Natural killer cell (primary cell): Measurements from ENCODE around the gene MAD1L1. TPM values are rescaled to one million over a fixed set of nuclear protein-coding genes. Genes with fewer than 3 reads are reported as not detected.
A peak's percentile ranks its signal among the peaks of the same experiment; 100 is the strongest.

Source experiments
- ATAC-seq, 3 donors: fragments of 150-1000 bp in 2 of 3; fragments of 200-7000 bp in 1 of 3; cut with Tn5 transposase; 1 replicate in 1 of 3; 2 replicates in 2 of 3; pipeline ENCODE4 v1.10.0; 2021; ENCODE audit warnings: mild to moderate bottlenecking in 2 of 3, moderate library complexity in 2 of 3
- DNase-seq, 2 donors: peaks; one replicate each; pipeline versions ENCODE4 v3.0.0 to v3.0.0-alpha.2; 2013 to 2021; ENCODE audit warnings: mixed read lengths in 1 of 2
- H3K27ac ChIP-seq: one replicate; pipeline ENCODE4 v1.5.1; 2013; ENCODE audit warnings: mild to moderate bottlenecking, low read length
- H3K27me3 ChIP-seq: one replicate; pipeline ENCODE4 v1.6.1; 2013; ENCODE audit warnings: low read length; ENCODE audit not compliant: control insufficient read depth, insufficient read depth
- H3K36me3 ChIP-seq: one replicate; pipeline ENCODE4 v1.6.1; 2013; ENCODE audit warnings: low read length; ENCODE audit not compliant: control insufficient read depth, insufficient read depth
- H3K4me1 ChIP-seq: one replicate; pipeline ENCODE4 v1.6.1; 2013; ENCODE audit warnings: low read length; ENCODE audit not compliant: control insufficient read depth, insufficient read depth
- H3K4me3 ChIP-seq: one replicate; pipeline ENCODE4 v1.5.1; 2013; ENCODE audit warnings: low read length
- H3K9me3 ChIP-seq: one replicate; pipeline ENCODE4 v1.6.1; 2013; ENCODE audit warnings: low read length; ENCODE audit not compliant: control insufficient read depth, insufficient read depth
- H3K27ac Mint-ChIP-seq, 2 donors: one replicate each; pipeline ENCODE4 v1.8.0; 2022; ENCODE audit warnings: mild to moderate bottlenecking in 2 of 2, mixed read lengths in 2 of 2, moderate library complexity in 1 of 2
- H3K27me3 Mint-ChIP-seq, 2 donors: one replicate each; pipeline ENCODE4 v1.8.0; 2022; ENCODE audit warnings: low read depth in 2 of 2, mixed read lengths in 2 of 2
- H3K36me3 Mint-ChIP-seq: one replicate; pipeline ENCODE4 v1.8.0; 2022; ENCODE audit warnings: mixed read lengths
- H3K4me1 Mint-ChIP-seq, 2 donors: one replicate each; pipeline ENCODE4 v1.8.0; 2022; ENCODE audit warnings: mixed read lengths in 2 of 2
- H3K4me3 Mint-ChIP-seq: one replicate; pipeline ENCODE4 v1.8.0; 2022; ENCODE audit warnings: mild to moderate bottlenecking, moderate library complexity, mixed read lengths
- H3K9me3 Mint-ChIP-seq, 2 donors: one replicate each; pipeline ENCODE4 v1.8.0; 2022; ENCODE audit warnings: mixed read lengths in 2 of 2
- WGBS: methylation state at CpG from one replicate; pipeline ENCODE4 v1.1.7; 2013; ENCODE audit warnings: missing lambda C conversion rate; ENCODE audit not compliant: insufficient coverage; 5-methylcytosine and 5-hydroxymethylcytosine counted together
- intact Hi-C: fragments of 100-400 bp; cut with micrococcal nuclease; formaldehyde crosslinking; loops from one replicate; pipeline ENCODE4 v1.14.2; 2022
- total RNA-seq, 4 donors: library from RNA; stranded (reverse); fragments of 120-200 nt in 1 of 4; gene quantifications; one replicate each; pipeline versions ENCODE4 v1.2.3 to v1.2.4, GENCODE V29; 2013 to 2022
- TF ChIP-seq, protein P1 (sequence below): fragments of 200-600 bp; IDR thresholded peaks from one replicate; pipeline ENCODE4 v1.8.0; 2022; ENCODE audit warnings: antibody characterized with exemption

MAD1L1 gene
- total RNA-seq, 3 donors from 2014 or later (not counting 1 experiment from before 2014, with no cell fraction given) = 53.6 to 81.2 (median 77.4) TPM

GRCh38 chr7:2275101-2275500 lies 42.4 kb upstream of the MAD1L1 start:
- Mint-ChIP-seq H3K4me3 (no peak overlapping the region), H3K27me3 (no peaks in the 10 kb centered on the region), H3K36me3 (no peaks in the 10 kb centered on the region), H3K27ac (no peak overlapping the region), H3K9me3 (no peaks in the 10 kb centered on the region), H3K4me1 (no peaks in the 10 kb centered on the region)
- no peak overlapping the region for H3K27ac ChIP-seq
- TF ChIP-seq, protein P1, sequence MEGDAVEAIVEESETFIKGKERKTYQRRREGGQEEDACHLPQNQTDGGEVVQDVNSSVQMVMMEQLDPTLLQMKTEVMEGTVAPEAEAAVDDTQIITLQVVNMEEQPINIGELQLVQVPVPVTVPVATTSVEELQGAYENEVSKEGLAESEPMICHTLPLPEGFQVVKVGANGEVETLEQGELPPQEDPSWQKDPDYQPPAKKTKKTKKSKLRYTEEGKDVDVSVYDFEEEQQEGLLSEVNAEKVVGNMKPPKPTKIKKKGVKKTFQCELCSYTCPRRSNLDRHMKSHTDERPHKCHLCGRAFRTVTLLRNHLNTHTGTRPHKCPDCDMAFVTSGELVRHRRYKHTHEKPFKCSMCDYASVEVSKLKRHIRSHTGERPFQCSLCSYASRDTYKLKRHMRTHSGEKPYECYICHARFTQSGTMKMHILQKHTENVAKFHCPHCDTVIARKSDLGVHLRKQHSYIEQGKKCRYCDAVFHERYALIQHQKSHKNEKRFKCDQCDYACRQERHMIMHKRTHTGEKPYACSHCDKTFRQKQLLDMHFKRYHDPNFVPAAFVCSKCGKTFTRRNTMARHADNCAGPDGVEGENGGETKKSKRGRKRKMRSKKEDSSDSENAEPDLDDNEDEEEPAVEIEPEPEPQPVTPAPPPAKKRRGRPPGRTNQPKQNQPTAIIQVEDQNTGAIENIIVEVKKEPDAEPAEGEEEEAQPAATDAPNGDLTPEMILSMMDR = no peak
- no peaks in the 10 kb centered on the region for H3K9me3 ChIP-seq
- 94% methylated on average over 18 of the region's 18 CpGs for WGBS
- ATAC-seq (no peak), DNase-seq (no peak)
- H3K4me3 ChIP-seq = no peak overlapping the region
- intact Hi-C loops = no loop called here
- no peaks in the 10 kb centered on the region for H3K4me1 ChIP-seq
- no peaks in the 10 kb centered on the region for H3K27me3 ChIP-seq
- peaks cover 6% of the 10 kb centered on the region for H3K36me3 ChIP-seq

DNA sequence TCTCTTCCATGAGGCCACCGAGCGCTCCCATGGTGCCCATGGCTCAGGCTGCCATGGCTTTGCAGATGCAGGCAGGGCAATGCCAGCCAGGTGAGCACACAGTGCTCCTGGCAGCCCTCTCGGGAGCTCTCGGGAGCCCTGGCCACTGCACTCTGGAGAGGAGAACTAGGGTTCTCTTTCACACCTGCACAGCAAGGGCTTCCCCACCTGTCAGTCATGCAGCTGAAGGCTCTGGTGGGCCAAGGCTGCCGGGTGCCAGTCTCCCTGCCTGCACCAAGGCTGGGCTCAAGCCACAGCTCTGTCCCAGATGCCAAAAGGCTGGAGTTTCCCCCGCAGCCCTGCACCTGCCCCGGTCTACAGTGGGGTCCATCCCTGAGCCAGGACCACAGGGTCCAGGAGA lies 41.9 kb upstream of the MAD1L1 start:
- peaks cover 6% of the 10 kb centered on the region for H3K36me3 ChIP-seq
- no peak for DNase-seq
- no peaks in the 10 kb centered on the region for H3K27me3 ChIP-seq
- TF ChIP-seq, protein P1 = no peak
- no peaks in the 10 kb centered on the region for H3K9me3 Mint-ChIP-seq
- intact Hi-C loops = no loop called here
- H3K4me3 ChIP-seq = no peak overlapping the region
- H3K4me1 Mint-ChIP-seq = no peaks in the 10 kb centered on the region
- no peaks in the 10 kb centered on the region for H3K27me3 Mint-ChIP-seq
- H3K27ac Mint-ChIP-seq = no peak overlapping the region
- ATAC-seq = peak in 1 of 3 donors; percentile 37
- no peaks in the 10 kb centered on the region for H3K4me1 ChIP-seq
- H3K36me3 Mint-ChIP-seq = no peaks in the 10 kb centered on the region
- H3K27ac ChIP-seq = no peak overlapping the region
- no peaks in the 10 kb centered on the region for H3K9me3 ChIP-seq
- H3K4me3 Mint-ChIP-seq = no peak overlapping the region
- 96% methylated on average over 7 of the region's 7 CpGs for WGBS

DNA sequence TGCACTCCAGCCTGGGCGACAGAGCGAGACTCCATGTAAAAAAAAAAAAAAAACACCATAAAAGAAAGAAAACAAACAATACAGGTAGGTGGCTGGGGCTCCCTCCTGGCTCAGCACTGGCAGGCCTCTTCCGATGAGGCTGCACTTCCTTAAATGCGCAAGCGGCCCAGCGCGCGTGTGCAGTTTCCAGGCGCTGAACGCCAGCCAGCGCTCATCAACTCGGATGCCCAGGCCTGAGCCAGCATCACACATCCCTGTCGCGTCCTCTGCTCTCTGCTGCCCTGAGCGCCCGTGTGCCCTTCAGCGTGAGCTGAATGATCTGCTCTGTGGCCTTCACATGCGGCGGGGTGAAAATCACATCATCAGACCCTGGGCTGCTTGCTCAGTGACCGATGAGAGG lies 41.1 kb upstream of the MAD1L1 start:
- Mint-ChIP-seq H3K36me3 (no peaks in the 10 kb centered on the region), H3K27ac (no peak overlapping the region), H3K9me3 (no peaks in the 10 kb centered on the region), H3K4me1 (no peaks in the 10 kb centered on the region), H3K4me3 (no peak overlapping the region), H3K27me3 (no peaks in the 10 kb centered on the region)
- Histone ChIP-seq H3K27me3 (no peaks in the 10 kb centered on the region), H3K9me3 (no peaks in the 10 kb centered on the region), H3K27ac (no peak overlapping the region), H3K36me3 (peaks cover 8% of the 10 kb centered on the region), H3K4me3 (no peak overlapping the region), H3K4me1 (no peaks in the 10 kb centered on the region)
- 98% methylated on average over 18 of the region's 20 CpGs for WGBS
- intact Hi-C loops = no loop called here
- TF ChIP-seq, protein P1 = no peak
- ATAC-seq (no peak), DNase-seq (no peak)

DNA sequence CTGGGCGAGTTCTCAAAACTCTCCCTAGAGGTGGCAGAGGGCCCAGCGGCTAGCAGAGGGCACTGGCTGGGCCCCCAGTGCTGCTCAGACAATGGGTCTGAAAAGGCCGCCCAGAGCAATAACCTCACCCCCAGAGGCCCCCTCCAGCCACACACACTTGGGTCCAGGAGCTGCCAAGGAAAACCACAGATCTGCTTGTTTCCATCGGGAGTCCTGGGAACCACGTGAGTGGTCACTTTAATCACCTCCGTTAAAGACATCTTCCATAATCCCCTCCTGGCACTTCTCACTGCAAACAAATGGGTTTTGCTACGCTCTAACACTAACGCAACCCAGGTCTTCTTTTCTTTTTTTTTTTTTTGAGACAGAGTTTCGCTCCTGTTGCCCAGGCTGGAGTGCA lies 39.3 kb upstream of the MAD1L1 start:
- no peak for ATAC-seq
- H3K9me3 ChIP-seq = no peaks in the 10 kb centered on the region
- no peak for DNase-seq
- intact Hi-C loops = no loop called here
- H3K27me3 Mint-ChIP-seq = no peaks in the 10 kb centered on the region
- H3K36me3 Mint-ChIP-seq = no peaks in the 10 kb centered on the region
- H3K36me3 ChIP-seq = peaks cover 8% of the 10 kb centered on the region
- H3K4me1 ChIP-seq = no peaks in the 10 kb centered on the region
- no peaks in the 10 kb centered on the region for H3K4me1 Mint-ChIP-seq
- no peak overlapping the region for H3K27ac ChIP-seq
- WGBS = 89% methylated on average over 9 of the region's 9 CpGs
- TF ChIP-seq, protein P1 = no peak
- no peak overlapping the region for H3K4me3 Mint-ChIP-seq
- no peaks in the 10 kb centered on the region for H3K27me3 ChIP-seq
- no peak overlapping the region for H3K4me3 ChIP-seq
- H3K9me3 Mint-ChIP-seq = no peaks in the 10 kb centered on the region
- no peak overlapping the region for H3K27ac Mint-ChIP-seq
